ENCODE results near the gene IKBKE. TPM values are rescaled to one million over a fixed set of nuclear protein-coding genes. Genes with fewer than 3 reads are reported as not detected.
A peak's percentile ranks its signal among the peaks of the same experiment; 100 is the strongest.

Gene IKBKE
- total RNA-seq, 1 donor from 2014 or later = 8.5 TPM

- Histone ChIP-seq H3K4me1 (peaks cover 49% of the 10 kb centered on the region), H3K9me3 (no peaks in the 10 kb centered on the region), H3K4me3 (peak overlapping the region; percentile 64), H3K36me3 (peaks cover 9% of the 10 kb centered on the region), H3K27me3 (no peaks in the 10 kb centered on the region), H3K27ac (peak overlapping the region; percentile 24)
- TF ChIP-seq, protein P1, sequence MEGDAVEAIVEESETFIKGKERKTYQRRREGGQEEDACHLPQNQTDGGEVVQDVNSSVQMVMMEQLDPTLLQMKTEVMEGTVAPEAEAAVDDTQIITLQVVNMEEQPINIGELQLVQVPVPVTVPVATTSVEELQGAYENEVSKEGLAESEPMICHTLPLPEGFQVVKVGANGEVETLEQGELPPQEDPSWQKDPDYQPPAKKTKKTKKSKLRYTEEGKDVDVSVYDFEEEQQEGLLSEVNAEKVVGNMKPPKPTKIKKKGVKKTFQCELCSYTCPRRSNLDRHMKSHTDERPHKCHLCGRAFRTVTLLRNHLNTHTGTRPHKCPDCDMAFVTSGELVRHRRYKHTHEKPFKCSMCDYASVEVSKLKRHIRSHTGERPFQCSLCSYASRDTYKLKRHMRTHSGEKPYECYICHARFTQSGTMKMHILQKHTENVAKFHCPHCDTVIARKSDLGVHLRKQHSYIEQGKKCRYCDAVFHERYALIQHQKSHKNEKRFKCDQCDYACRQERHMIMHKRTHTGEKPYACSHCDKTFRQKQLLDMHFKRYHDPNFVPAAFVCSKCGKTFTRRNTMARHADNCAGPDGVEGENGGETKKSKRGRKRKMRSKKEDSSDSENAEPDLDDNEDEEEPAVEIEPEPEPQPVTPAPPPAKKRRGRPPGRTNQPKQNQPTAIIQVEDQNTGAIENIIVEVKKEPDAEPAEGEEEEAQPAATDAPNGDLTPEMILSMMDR (IDR thresholded peaks at IDR 0.05) = no peak
- ATAC-seq = no peak
- intact Hi-C loops (cut with DNase I) = no loop called here
- DNase-seq = no peak
Measured at GRCh38 chr1:206471415-206471801, 1.1 kb downstream of the IKBKE start.

DNA sequence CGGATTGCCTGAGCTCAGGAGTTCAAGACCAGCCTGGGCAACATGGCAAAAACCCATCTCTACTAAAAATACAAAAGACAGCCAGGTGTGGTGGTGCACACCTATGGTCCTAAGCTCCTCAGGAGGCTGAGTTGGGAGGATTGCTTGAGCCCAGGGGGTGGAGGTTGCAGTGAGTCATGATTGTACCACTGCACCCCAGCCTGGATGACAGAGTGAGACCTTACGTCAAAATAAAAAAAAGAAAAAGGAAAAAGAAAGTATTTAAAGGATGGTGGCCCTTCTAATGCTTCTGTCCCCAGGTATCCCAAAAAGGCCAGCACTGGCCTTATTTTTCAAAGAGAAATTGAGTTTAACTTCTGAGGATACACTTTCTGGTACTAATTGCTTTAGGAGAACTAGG, 1.7 kb downstream of the IKBKE start:
- TF ChIP-seq, protein P1 (IDR thresholded peaks at IDR 0.05) = no peak
- DNase-seq (no peak), ATAC-seq (no peak)
- intact Hi-C loops (cut with DNase I) = no loop called here
- Histone ChIP-seq H3K4me3 (no peak overlapping the region), H3K4me1 (peaks cover 49% of the 10 kb centered on the region), H3K27ac (no peak overlapping the region), H3K36me3 (peaks cover 15% of the 10 kb centered on the region), H3K27me3 (no peaks in the 10 kb centered on the region), H3K9me3 (no peaks in the 10 kb centered on the region)

- Histone ChIP-seq H3K27ac (no peak overlapping the region), H3K27me3 (no peaks in the 10 kb centered on the region), H3K9me3 (no peaks in the 10 kb centered on the region), H3K4me1 (peaks cover 48% of the 10 kb centered on the region), H3K36me3 (peaks cover 19% of the 10 kb centered on the region), H3K4me3 (peak overlapping the region; percentile 8)
- TF ChIP-seq, protein P1 (IDR thresholded peaks at IDR 0.05) = no peak
- intact Hi-C loops (cut with DNase I) = no loop called here
- DNase-seq (peak; percentile 80), ATAC-seq (peak; percentile 56)
Measured at GRCh38 chr1:206472454-206472853, 2.2 kb downstream of the IKBKE start.

DNA sequence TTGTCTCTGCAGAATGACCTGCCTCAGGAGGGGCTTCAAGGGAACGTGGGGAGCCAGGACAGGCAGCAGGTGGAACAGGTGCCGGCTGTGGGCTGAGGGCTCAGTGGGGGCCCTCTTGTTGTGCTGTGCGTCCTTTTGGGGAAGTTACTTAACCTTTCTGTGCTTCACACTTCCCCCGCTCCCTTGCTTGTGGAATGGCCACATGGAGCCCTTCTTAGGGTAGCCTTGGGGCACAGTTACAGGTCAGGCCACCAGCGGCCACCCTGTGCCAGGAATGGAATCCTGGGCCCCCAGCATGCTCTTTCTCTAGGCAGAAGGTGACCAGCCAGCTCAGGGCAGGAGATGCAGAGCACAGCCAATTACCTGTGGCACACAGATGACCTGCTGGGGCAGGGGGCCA, 2.6 kb downstream of the IKBKE start:
- peaks cover 19% of the 10 kb centered on the region for H3K36me3 ChIP-seq
- peak; percentile 63 for DNase-seq
- TF ChIP-seq, protein P1 (IDR thresholded peaks at IDR 0.05) = no peak
- H3K4me1 ChIP-seq = peaks cover 43% of the 10 kb centered on the region
- H3K9me3 ChIP-seq = no peaks in the 10 kb centered on the region
- peak overlapping the region; percentile 8 for H3K4me3 ChIP-seq
- intact Hi-C loops (cut with DNase I) = no loop called here
- H3K27me3 ChIP-seq = no peaks in the 10 kb centered on the region
- ATAC-seq = peak; percentile 21
- no peak overlapping the region for H3K27ac ChIP-seq

- no peaks in the 10 kb centered on the region for H3K9me3 ChIP-seq
- peaks cover 20% of the 10 kb centered on the region for H3K4me1 ChIP-seq
- H3K27me3 ChIP-seq = no peaks in the 10 kb centered on the region
- DNase-seq = peak; percentile 63
- peaks cover 26% of the 10 kb centered on the region for H3K36me3 ChIP-seq
- H3K4me3 ChIP-seq = no peak overlapping the region
- ATAC-seq = no peak
- H3K27ac ChIP-seq = no peak overlapping the region
- intact Hi-C loops (cut with DNase I) = no loop called here
- TF ChIP-seq, protein P1 (IDR thresholded peaks at IDR 0.05) = no peak
Measured at GRCh38 chr1:206476058-206476457, 5.8 kb downstream of the IKBKE start.

DNA sequence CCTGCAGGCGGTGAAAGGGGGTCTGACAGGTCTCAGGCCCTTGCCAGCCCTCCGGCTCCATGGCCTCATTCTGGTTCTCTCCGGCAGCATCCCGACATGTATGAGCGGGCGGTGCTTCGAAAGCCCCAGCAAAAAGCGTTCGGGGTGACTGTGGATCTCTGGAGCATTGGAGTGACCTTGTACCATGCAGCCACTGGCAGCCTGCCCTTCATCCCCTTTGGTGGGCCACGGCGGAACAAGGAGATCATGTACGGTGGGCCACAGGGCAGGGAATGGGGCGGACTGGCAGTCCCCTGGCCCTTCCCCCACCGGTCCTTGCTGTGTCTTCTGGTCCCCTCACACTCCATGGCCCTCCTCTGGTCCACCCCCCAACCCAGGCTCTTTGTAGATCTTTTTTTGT, 6.3 kb downstream of the IKBKE start:
- ATAC-seq (no peak), DNase-seq (no peak)
- no peaks in the 10 kb centered on the region for H3K9me3 ChIP-seq
- peaks cover 14% of the 10 kb centered on the region for H3K4me1 ChIP-seq
- intact Hi-C loops (cut with DNase I) = no loop called here
- no peak overlapping the region for H3K4me3 ChIP-seq
- H3K27ac ChIP-seq = no peak overlapping the region
- H3K27me3 ChIP-seq = no peaks in the 10 kb centered on the region
- TF ChIP-seq, protein P1 (IDR thresholded peaks at IDR 0.05) = no peak
- peaks cover 26% of the 10 kb centered on the region for H3K36me3 ChIP-seq

All from upper lobe of right lung (tissue), 1 donor.